T-helper 2 cell treated with Interferon-gamma antibody and Interleukin-4, amounts not matched to agents 5 μg/mL and 100 μg/mL, for 36 hours (primary cell): Measurements from ENCODE around the gene F5.

ENCODE experiments used
- DNase-seq: peaks from one replicate; pipeline ENCODE4 v3.0.0; 2021; ENCODE audit warnings: low spot score
- H3K27ac Mint-ChIP-seq: one replicate; pipeline ENCODE4 v1.8.0; 2021; ENCODE audit warnings: mild to moderate bottlenecking, mixed read lengths
- H3K27me3 Mint-ChIP-seq: one replicate; pipeline ENCODE4 v1.8.0; 2021; ENCODE audit warnings: low read depth, mixed read lengths
- H3K36me3 Mint-ChIP-seq: one replicate; pipeline ENCODE4 v1.8.0; 2021; ENCODE audit warnings: low read depth, mixed read lengths
- H3K4me1 Mint-ChIP-seq: one replicate; pipeline ENCODE4 v1.8.0; 2021; ENCODE audit warnings: low read depth, mixed read lengths
- H3K4me3 Mint-ChIP-seq: one replicate; pipeline ENCODE4 v1.8.0; 2022; ENCODE audit warnings: mild to moderate bottlenecking, moderate library complexity, mixed read lengths
- H3K9me3 Mint-ChIP-seq: one replicate; pipeline ENCODE4 v1.8.0; 2021; ENCODE audit warnings: mixed read lengths

The F5 gene

DNA sequence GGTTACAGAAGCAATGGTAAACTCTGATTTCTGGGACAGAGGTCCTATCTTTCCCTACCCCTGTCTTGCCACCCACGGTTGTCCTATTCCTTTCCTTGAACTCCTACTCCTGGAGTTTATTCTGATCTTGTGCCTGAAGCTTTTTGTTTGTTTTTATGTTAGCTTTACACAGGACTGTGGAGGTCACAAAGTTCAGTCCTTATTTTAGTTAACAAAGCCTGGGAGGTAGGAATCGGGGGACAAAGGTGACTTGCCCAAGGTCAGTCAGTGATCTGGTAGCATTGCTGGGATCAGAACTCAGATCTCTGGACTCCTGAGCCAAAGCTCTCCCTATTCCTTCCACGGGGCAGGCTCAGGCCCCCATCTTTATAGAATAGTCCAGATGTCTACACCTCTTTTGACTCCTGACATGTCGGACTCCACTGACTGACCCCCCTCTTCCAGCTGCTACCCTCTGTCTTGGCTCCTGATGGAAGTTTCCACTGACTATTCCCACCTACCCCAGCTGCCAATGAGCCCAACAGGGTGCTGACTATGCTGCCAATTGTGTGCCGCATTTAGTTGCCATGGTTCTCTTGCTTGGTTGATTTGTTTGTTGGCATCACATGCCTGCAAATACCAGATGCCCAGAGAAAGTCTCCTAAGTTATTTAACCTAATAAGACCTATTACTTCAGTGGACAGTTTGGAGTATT is 9.9 kb downstream of the F5 start:
- no peaks in the 10 kb centered on the region for H3K9me3 Mint-ChIP-seq
- DNase-seq = no peak
- H3K27ac Mint-ChIP-seq = no peak overlapping the region
- no peak overlapping the region for H3K4me3 Mint-ChIP-seq
- no peaks in the 10 kb centered on the region for H3K36me3 Mint-ChIP-seq
- H3K27me3 Mint-ChIP-seq = no peaks in the 10 kb centered on the region
- no peaks in the 10 kb centered on the region for H3K4me1 Mint-ChIP-seq

DNA sequence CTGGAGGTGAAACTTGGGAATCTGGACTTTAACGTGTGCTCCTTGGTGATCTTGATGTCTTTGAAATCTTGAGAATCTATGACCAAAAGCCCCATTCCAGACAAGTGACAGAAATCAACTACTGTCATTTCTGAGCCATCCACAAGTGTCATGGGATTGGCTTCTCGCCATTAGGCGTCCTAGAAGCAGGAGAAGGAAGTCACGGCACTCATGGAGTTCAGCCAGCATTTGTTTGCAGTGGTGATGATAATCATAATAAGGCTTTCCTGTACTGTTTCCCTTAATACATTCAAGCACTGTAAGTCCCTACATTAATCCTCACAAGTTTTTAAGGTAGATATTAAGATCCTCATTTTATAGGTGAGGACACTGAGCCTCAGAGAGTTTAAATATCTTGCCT is 11.9 kb downstream of the F5 start:
- no peak overlapping the region for H3K27ac Mint-ChIP-seq
- H3K36me3 Mint-ChIP-seq = no peaks in the 10 kb centered on the region
- H3K27me3 Mint-ChIP-seq = no peaks in the 10 kb centered on the region
- no peak for DNase-seq
- no peaks in the 10 kb centered on the region for H3K4me1 Mint-ChIP-seq
- H3K9me3 Mint-ChIP-seq = no peaks in the 10 kb centered on the region
- H3K4me3 Mint-ChIP-seq = no peak overlapping the region

DNA sequence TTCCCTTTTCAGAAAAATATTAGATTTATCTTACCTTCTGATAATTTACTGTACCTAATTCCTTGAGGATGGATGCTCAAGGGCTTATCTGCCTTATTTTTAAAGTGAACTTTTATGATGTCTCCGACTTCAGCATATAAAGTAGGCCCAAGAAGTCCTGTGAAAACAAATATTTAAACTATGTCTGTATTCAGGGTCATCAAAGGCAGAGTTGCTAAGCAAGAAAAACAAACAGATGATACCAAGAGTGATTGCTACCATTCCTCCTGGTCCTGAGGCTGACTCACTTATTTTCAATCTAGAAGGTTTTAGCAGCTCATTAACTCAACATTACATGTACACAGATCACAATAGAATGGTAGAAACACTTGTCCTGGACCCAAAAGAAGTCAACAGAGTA is 14.1 kb downstream of the F5 start:
- no peaks in the 10 kb centered on the region for H3K27me3 Mint-ChIP-seq
- H3K36me3 Mint-ChIP-seq = no peaks in the 10 kb centered on the region
- no peaks in the 10 kb centered on the region for H3K9me3 Mint-ChIP-seq
- H3K4me1 Mint-ChIP-seq = no peaks in the 10 kb centered on the region
- DNase-seq = no peak
- no peak overlapping the region for H3K4me3 Mint-ChIP-seq
- H3K27ac Mint-ChIP-seq = no peak overlapping the region

DNA sequence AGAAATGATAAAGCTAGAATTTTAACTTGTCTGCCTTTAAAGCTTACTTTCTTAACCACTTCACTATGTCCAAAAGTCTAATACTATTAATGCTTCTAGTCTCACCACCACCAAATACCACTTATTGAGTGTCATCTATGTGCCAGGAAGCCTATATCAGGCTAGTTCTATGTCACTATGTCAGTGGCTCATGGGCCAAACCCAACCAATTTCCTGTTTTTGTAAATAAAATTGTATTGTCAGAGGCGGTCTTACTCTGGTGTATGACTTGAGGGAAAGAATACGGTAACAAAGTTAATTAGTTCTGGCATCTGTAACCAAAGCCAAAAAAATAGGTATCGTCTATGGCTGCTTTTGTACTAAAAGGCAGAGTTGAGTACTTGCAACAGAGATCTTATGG is 14.8 kb downstream of the F5 start:
- H3K27ac Mint-ChIP-seq = no peak overlapping the region
- no peaks in the 10 kb centered on the region for H3K27me3 Mint-ChIP-seq
- no peaks in the 10 kb centered on the region for H3K9me3 Mint-ChIP-seq
- DNase-seq = no peak
- H3K36me3 Mint-ChIP-seq = no peaks in the 10 kb centered on the region
- H3K4me3 Mint-ChIP-seq = no peak overlapping the region
- no peaks in the 10 kb centered on the region for H3K4me1 Mint-ChIP-seq

- H3K4me3 Mint-ChIP-seq = no peak overlapping the region
- H3K4me1 Mint-ChIP-seq = peaks cover 7% of the 10 kb centered on the region
- no peak overlapping the region for H3K27ac Mint-ChIP-seq
- no peaks in the 10 kb centered on the region for H3K9me3 Mint-ChIP-seq
- no peak for DNase-seq
- H3K36me3 Mint-ChIP-seq = peaks cover 2% of the 10 kb centered on the region
- H3K27me3 Mint-ChIP-seq = no peaks in the 10 kb centered on the region
These were observed 16.1 kb downstream of the F5 start for GRCh38 chr1:169570172-169570574.

DNA sequence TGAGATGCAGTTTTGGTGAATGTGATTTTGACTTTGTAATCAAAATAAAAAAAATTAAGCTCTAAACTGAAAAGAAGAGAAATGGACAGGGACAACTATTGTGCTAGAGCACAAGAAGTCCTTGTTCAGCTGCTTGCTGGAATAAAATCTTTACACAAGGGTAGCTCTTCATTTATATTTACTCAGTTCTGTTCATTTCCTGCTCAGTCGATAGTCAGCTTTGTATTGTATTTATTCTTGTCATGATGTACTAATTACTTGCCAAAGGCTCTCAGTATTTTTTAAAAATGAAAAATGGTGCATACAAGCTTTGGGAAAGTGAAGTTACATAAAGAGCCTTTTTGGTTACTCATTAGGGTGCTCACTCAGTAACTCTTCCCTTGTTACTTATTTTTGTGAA is 17.8 kb downstream of the F5 start:
- Mint-ChIP-seq H3K27ac (no peak overlapping the region), H3K9me3 (peaks cover 12% of the 10 kb centered on the region), H3K4me3 (no peak overlapping the region), H3K27me3 (no peaks in the 10 kb centered on the region), H3K36me3 (peaks cover 15% of the 10 kb centered on the region), H3K4me1 (peaks cover 7% of the 10 kb centered on the region)
- no peak for DNase-seq

DNA sequence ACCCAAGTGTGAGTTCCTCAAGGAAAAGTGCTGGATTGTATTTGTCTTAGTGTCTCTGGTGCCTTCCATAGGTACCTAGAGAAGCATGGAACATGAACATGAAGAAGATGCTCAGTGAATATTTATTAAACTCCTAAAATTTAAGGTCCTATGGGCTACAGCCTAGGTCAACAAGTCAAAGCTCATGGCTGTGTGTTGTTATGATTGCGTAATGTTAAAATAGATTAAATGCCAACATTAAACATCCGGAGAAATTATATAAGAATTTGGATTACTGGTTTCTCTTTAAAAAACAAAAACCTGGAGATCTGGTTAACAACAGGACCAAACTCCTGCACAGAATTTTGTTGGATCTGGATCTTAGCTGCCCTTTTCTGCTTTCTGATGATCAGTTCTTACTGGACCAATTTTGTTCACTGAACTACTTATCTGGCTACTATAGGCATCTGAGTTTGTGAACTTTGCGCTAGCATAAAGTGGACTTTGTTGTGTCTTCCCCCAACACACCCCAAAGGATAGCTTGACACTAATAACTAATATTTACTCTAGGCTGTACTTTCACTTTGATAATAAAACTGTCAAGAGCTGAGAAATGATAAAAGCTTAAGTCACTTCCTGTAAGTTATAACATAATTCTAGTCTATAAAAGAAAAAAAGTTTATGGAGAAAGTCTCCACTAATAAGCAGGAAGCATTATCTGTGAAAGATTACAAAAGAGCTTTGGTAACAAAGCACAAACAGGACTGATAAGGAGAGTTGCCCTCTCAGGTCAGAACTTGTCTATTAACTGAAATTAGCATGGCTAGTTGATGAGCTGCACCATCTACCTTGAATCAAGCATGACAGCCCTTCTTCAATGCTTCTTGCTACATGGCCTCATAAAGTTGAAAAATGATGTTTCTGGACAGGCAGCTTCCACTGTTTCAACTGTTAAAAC is 20.7 kb downstream of the F5 start:
- Mint-ChIP-seq H3K36me3 (peaks cover 16% of the 10 kb centered on the region), H3K27ac (no peak overlapping the region), H3K4me3 (no peak overlapping the region)

GRCh38 chr1:169563650-169564049 is 22.6 kb downstream of the F5 start:
- Mint-ChIP-seq H3K36me3 (peaks cover 18% of the 10 kb centered on the region), H3K27me3 (no peaks in the 10 kb centered on the region), H3K9me3 (peaks cover 16% of the 10 kb centered on the region), H3K4me1 (peaks cover 9% of the 10 kb centered on the region), H3K4me3 (no peak overlapping the region), H3K27ac (no peak overlapping the region)
- DNase-seq = no peak

More for the DNA sequence above, 20.7 kb downstream of the F5 start:
- H3K4me1 Mint-ChIP-seq = peaks cover 7% of the 10 kb centered on the region
- peaks cover 16% of the 10 kb centered on the region for H3K9me3 Mint-ChIP-seq
- DNase-seq = no peak
- H3K27me3 Mint-ChIP-seq = no peaks in the 10 kb centered on the region

GRCh38 chr1:169563019-169563615 is 23.2 kb downstream of the F5 start:
- Mint-ChIP-seq H3K4me3 (no peak overlapping the region), H3K27me3 (no peaks in the 10 kb centered on the region), H3K27ac (no peak overlapping the region), H3K36me3 (peaks cover 18% of the 10 kb centered on the region), H3K9me3 (peaks cover 16% of the 10 kb centered on the region), H3K4me1 (peaks cover 10% of the 10 kb centered on the region)
- no peak for DNase-seq

DNA sequence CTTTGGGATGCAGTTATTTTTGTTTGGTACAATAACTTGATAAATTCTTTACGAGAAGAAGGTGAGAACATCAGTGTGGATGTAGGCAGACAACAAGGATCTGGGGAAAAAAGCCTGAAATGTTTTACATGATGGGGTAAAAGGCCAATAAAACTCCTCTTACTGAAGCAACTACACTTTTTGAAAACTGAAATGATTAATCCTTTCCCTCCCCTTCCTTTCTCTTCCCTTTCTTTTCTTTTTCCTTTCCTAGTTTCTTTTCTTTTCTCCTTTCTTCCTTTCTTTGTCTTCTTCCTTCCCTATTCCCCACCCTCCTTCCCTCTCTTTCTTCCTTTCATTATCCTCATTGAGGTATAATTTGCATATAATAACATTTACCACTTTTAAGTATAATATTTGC is 24.6 kb downstream of the F5 start:
- no peak for DNase-seq
- Mint-ChIP-seq H3K36me3 (peaks cover 18% of the 10 kb centered on the region), H3K9me3 (peaks cover 16% of the 10 kb centered on the region), H3K4me1 (peaks cover 10% of the 10 kb centered on the region), H3K27me3 (no peaks in the 10 kb centered on the region), H3K4me3 (no peak overlapping the region), H3K27ac (no peak overlapping the region)

- DNase-seq = no peak
- peaks cover 4% of the 10 kb centered on the region for H3K4me1 Mint-ChIP-seq
- H3K9me3 Mint-ChIP-seq = no peaks in the 10 kb centered on the region
- H3K36me3 Mint-ChIP-seq = peaks cover 3% of the 10 kb centered on the region
- no peak overlapping the region for H3K27ac Mint-ChIP-seq
- H3K27me3 Mint-ChIP-seq = no peaks in the 10 kb centered on the region
- H3K4me3 Mint-ChIP-seq = no peak overlapping the region
These were observed 29.1 kb downstream of the F5 start for GRCh38 chr1:169557131-169557530.

- no peak overlapping the region for H3K27ac Mint-ChIP-seq
- H3K27me3 Mint-ChIP-seq = no peaks in the 10 kb centered on the region
- no peak for DNase-seq
- peaks cover 7% of the 10 kb centered on the region for H3K4me1 Mint-ChIP-seq
- H3K9me3 Mint-ChIP-seq = no peaks in the 10 kb centered on the region
- no peak overlapping the region for H3K4me3 Mint-ChIP-seq
- H3K36me3 Mint-ChIP-seq = no peaks in the 10 kb centered on the region
These were observed 36.0 kb downstream of the F5 start for GRCh38 chr1:169550294-169550693.

DNA sequence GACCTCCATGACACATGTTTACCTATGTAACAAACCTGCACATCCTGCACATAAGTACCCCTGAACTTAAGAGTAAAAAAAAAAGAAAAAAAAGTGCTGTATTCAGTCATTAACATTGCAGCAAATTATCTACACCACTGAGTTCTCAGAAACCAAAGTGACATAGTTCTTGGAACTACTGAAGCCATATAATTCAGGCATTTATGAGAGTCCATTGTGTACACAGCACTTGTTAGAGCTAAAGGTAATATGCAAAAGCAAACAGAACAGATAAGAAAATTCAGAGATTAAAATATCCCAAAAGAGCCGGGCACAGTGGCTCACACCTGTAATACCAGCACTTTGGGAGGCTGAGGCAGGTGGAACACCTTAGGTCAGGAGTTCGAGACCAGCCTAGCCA is 38.0 kb downstream of the F5 start:
- Mint-ChIP-seq H3K9me3 (no peaks in the 10 kb centered on the region), H3K27me3 (no peaks in the 10 kb centered on the region), H3K4me1 (peaks cover 7% of the 10 kb centered on the region), H3K27ac (no peak overlapping the region), H3K4me3 (no peak overlapping the region), H3K36me3 (no peaks in the 10 kb centered on the region)
- no peak for DNase-seq
